ENCODE measurements around the gene SH2D1B.

GRCh38 chr1:162367772-162368171 lies 44.2 kb downstream of the SH2D1B start:
- TF ChIP-seq, protein P1, sequence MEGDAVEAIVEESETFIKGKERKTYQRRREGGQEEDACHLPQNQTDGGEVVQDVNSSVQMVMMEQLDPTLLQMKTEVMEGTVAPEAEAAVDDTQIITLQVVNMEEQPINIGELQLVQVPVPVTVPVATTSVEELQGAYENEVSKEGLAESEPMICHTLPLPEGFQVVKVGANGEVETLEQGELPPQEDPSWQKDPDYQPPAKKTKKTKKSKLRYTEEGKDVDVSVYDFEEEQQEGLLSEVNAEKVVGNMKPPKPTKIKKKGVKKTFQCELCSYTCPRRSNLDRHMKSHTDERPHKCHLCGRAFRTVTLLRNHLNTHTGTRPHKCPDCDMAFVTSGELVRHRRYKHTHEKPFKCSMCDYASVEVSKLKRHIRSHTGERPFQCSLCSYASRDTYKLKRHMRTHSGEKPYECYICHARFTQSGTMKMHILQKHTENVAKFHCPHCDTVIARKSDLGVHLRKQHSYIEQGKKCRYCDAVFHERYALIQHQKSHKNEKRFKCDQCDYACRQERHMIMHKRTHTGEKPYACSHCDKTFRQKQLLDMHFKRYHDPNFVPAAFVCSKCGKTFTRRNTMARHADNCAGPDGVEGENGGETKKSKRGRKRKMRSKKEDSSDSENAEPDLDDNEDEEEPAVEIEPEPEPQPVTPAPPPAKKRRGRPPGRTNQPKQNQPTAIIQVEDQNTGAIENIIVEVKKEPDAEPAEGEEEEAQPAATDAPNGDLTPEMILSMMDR (IDR thresholded peaks at IDR 0.05), result no peak
- TF ChIP-seq POLR2A (IDR thresholded peaks at IDR 0.05), result no peak

Data from breast epithelium (tissue), 3 donors.